HTR-8/SVneo (cell line): ENCODE measurements around the gene RAI14.
"Not testable (repeated sequence)": the region's sequence is repeated elsewhere in the genome, so short reads cannot be mapped to it uniquely, and the experiment has no call there.

ENCODE experiments used
- DNase-seq: peaks from one replicate; pipeline ENCODE4 v3.0.0; 2011; ENCODE audit warnings: low spot score, mixed read lengths; ENCODE audit not compliant: insufficient read length
- FAIRE-seq: peaks from 2 replicates; lab custom pipeline; 2011; peaks lifted over from hg19 to GRCh38; lab: Jason Lieb, UNC

Gene RAI14

GRCh38 chr5:34695275-34696027 lies 39.3 kb downstream of the RAI14 start:
- DNase-seq, result no peak
- no peak for FAIRE-seq

DNA sequence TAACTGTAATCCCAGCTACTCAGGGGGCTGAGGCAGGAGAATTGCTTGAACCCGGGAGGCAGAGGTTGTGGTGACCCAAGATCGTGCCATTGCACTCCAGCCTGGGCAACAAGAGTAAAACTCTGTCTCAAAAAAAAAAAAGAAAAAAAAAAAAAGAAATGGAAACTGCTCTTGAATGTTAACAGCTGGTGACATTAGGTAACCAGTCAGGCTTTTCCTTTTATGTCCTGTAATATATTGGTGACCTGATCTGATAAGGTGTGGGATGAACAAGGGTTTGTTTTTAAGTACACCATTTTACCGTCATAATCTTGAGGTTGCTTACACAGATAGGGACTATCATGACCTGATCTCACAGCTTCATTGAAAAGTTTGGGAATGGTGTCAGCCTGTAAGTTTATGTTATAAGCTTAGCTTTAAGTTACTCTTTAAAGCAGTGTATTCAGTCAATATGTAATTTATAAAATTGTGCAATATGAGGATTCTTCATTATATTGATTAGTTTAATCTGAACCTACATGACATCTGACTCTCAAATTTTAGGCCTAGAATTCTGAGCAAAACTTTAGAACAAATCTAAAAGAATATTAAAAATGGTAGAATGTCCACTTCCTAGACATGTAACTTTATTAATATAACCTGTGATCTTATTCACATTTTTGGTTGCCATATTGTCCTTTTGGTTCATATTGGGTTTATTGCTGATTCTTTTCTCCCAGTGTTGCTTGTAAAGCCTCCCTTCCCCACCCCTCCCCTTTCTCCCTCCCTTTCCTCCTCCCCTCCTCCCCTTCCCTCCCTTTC lies 41.4 kb downstream of the RAI14 start:
- no peak for FAIRE-seq
- DNase-seq, result no peak

DNA sequence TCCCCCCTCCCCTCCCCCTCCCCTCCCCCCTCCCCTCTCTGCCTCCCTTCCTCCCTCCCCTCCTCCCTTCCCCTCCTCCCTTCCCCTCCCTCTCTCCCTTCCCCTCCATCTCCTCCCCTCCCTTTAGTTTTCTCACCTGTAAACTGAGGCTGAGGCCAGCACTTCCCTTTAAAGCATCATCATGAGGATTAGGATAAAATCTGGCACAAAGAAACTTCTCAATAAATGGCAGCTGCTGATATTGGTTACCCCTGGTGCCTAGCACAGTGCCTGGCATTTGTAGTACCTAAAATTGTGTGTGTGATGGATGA lies 41.9 kb downstream of the RAI14 start:
- FAIRE-seq (no peak), DNase-seq (no peak)

GRCh38 chr5:34698754-34699153 lies 42.6 kb downstream of the RAI14 start:
- no peak for FAIRE-seq

DNA sequence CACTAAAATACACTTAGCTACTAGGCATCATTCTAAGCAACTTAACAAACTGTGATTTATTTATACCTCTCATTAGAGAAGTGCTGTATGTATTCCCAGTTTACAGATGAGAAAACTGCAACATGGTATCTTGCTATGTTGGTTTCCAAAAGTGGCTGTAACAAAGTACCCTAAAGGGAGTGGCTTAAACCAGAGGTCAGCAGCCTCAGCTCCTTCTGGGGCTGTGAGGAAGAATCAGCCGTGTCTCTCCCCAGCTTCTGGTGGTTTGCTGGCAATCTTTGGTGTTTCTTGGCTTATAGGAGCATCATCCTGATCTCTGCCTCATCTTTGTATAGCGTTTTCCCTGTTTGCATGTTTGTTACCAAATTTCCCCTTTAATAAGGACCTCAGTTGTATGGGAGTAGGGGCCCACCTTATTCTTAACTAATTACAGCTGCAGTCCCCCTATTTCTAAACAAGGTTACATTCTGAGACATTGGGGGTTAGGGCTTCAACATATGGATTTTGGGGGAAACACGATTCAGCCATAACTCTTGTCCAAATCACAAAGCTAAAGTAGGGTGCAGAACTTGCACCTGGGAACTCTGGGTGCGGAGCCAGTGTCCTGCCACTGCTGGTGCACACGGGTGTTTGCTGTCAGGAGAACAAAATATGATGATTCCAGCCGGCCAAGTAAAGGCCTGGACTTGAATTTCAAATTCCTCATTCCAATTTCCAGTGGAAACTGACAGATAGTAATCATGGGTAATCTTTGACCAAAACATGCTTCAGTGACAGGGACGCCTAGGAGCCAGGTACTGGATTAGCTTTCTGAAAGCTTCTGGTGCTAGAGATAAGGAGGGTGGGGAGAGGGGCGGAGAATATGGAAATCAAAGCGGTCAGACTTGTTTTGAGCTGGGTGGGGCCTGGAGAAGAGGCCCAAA lies 43.3 kb downstream of the RAI14 start:
- no peak for DNase-seq
- no peak for FAIRE-seq

More at GRCh38 chr5:34698754-34699153, 42.6 kb downstream of the RAI14 start:
- DNase-seq, result no peak

DNA sequence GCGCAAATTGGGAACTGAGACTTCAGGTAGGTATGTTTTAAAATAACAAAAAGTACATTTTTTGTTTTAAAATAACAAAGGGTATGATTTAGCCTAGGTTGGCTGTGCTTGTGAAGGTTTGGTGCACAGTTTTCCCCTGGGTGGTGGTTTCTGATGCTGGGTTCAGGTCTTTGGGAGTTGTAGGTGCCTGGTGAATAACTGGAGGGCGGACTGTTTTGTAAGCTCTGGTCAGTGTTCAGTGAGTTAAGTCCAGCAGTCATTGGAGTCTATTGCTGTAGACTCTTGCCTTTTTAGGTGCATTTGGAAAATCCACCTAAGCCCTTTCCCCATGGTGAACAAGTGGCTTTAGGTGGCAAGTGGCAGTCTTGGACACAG lies 43.9 kb downstream of the RAI14 start:
- FAIRE-seq (no peak), DNase-seq (no peak)

DNA sequence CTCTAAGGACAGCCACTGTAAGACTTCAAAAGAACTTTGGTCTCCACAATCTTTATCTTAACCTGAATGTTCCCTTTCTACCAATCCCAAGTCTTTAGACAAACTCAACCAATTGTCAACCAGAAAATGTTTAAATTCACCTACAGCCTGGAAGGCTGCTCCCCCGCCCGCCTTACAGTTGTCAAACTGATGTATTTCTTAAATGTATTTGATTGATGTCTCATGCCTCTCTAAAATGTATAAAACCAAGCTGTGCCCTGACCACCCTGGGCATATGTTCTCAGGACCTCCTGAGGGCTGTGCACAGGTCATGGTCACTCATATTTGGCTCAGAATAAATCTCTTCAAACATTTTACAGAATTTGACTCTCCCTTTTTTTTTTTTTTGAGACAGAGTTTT lies 45.3 kb downstream of the RAI14 start:
- DNase-seq, FAIRE-seq: not testable (repeated sequence)

- FAIRE-seq (no peak), DNase-seq (no peak)
These were observed 47.9 kb downstream of the RAI14 start for GRCh38 chr5:34703767-34704713.

- FAIRE-seq (no peak), DNase-seq (no peak)
These were observed 50.0 kb downstream of the RAI14 start for GRCh38 chr5:34706084-34706483.

DNA sequence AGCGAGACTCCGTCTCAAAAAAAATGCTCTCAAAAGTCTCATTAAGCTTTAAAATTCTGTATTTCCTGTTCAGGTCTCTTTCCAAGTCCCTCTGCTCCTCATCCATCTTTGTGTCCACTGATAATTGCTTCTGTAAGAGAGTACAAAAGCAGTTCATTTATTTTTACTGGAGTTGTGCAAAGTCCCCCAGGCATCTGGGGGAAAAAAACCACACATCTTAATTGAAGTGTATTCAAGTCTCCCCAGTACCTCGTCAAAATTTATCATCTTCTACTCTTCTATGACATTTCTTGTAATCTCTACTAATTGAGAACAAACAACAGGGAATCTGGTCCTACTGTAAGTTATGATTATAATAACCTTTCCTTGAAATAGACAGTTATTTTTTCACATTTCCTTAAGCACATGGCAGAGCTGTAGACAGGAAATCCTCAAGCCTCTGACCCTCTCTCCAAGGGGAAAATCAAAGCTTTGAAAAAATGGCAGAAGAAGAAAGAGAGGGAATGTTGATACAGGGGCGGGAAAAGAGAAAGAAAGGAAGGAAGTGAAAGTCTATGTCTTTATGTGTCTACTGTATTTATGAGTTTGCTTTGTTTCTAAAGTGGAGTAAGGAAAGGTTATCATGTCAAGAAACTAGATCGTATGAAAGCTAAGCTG lies 51.5 kb downstream of the RAI14 start:
- DNase-seq (no peak), FAIRE-seq (no peak)

GRCh38 chr5:34708777-34709176 lies 52.6 kb downstream of the RAI14 start:
- FAIRE-seq (no peak), DNase-seq (no peak)

DNA sequence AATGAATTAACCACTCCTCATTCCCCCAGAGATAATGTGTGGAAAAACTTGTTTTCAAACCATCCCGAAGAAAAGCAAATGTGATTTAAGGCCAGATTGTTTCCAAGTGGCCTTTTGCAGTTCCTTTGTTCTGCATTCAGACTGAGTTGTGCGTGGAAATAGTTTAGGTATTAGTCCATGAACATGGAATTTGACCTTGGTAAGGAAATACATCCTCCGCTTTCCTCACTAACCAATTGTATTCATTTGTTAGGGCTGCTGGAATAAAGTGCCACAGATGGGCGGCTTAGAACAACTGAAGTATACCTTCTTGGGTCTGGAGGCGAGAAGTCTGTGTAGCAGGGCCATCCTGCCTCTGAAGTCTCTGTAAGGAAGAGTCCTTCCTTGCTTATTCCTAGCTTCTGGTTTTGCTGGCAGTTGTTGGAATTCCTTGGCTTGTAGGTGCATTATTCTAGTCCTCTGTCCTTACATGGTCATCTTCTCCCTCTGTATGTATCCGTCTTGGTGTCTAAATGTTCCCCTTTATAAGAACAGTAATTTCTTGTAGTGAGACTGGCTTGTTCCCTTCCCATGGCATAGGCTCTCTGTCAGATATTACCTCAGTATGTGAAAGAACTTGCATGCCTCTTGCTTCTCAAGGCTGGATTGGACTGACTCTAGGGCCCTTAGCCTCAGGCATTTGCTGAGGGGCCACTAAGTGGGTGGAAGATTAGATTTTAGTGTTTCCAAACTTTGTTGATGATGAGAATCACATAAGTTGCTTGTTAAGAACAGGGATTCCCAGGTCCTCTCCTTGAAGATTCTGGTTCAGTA lies 53.9 kb downstream of the RAI14 start:
- peak; percentile 73 for DNase-seq
- FAIRE-seq, result peak; percentile 67

- no peak for FAIRE-seq
These were observed 56.4 kb downstream of the RAI14 start for GRCh38 chr5:34712565-34712964.

GRCh38 chr5:34715711-34716110 lies 59.6 kb downstream of the RAI14 start:
- no peak for DNase-seq
- FAIRE-seq, result no peak

More at GRCh38 chr5:34712565-34712964, 56.4 kb downstream of the RAI14 start:
- DNase-seq, result no peak

DNA sequence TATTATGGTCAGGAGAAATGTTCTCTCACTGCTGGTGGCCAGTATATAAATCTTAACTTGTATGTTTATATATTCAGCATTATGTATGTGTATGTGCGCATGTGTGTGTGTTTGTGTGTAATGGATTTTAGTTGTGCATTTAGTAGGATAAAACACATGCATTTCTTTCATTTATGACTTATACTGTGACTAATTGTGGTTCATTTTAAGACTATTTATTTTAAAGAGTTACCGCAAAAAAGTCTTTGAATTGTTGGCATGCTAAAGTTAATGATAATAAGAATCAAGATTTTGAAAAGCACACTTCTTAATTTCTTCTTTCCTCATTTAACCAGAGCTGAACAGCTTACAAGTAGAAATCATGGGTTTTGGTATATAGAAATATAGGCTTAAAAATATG lies 60.9 kb downstream of the RAI14 start:
- FAIRE-seq, result no peak
- no peak for DNase-seq

GRCh38 chr5:34717426-34718327 lies 61.5 kb downstream of the RAI14 start:
- FAIRE-seq (peak; percentile 71), DNase-seq (peak; percentile 95)

GRCh38 chr5:34718516-34718915 lies 62.4 kb downstream of the RAI14 start:
- FAIRE-seq (no peak), DNase-seq (no peak)
